GM19238 (cell line): ENCODE data around the gene SAMD11.

Source experiments
- DNase-seq: peaks from one replicate; pipeline ENCODE4 v3.0.0; 2011; ENCODE audit warnings: low spot score; ENCODE audit not compliant: insufficient read length

SAMD11 gene

DNA sequence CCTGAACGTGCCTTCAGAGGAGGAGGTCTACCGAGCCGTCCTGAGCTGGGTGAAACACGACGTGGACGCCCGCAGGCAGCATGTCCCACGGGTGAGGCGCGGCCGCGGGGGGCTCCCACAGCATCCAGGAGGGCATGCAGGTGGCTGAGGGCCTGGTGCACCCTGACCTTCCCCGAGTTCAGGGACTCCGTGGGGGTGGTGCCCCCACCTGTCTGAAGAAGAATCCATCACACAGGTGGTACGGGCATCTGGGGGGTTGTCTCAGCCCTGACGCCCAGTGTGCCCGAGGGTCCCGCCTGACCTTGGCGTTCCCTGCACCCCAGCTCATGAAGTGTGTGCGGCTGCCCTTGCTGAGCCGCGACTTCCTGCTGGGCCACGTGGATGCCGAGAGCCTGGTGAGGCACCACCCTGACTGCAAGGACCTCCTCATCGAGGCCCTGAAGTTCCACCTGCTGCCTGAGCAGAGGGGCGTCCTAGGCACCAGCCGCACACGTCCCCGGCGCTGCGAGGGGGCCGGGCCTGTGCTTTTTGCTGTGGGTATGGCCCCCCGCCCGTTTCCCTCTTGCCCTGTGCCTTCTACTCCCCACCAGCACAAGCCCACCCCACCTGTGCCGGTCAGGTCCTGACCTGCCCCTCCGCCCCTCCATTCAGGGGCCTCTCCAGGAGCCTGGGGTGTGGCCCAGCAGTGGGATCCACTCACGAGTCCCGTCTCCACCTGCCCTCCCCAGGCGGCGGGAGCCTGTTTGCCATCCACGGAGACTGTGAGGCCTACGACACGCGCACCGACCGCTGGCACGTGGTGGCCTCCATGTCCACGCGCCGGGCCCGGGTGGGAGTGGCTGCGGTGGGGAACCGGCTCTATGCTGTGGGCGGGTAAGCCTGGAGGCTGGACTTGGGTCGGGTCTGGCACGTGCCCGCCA lies 38.9 kb downstream of the SAMD11 start:
- no peak for DNase-seq

DNA sequence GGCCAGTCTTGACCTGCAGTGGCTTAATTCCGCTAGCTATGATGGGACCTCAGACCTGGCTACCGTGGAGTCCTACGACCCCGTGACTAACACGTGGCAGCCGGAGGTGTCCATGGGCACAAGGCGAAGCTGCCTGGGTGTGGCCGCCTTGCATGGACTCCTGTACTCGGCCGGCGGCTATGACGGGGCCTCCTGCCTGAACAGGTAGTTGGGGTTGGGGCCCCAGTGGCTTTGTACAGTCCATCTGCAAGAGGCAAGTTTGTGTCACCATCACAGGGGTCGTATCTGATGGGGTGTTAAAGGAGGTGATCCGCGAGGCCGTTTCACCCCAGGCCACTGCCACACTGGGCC lies 39.6 kb downstream of the SAMD11 start:
- DNase-seq, result no peak

DNA sequence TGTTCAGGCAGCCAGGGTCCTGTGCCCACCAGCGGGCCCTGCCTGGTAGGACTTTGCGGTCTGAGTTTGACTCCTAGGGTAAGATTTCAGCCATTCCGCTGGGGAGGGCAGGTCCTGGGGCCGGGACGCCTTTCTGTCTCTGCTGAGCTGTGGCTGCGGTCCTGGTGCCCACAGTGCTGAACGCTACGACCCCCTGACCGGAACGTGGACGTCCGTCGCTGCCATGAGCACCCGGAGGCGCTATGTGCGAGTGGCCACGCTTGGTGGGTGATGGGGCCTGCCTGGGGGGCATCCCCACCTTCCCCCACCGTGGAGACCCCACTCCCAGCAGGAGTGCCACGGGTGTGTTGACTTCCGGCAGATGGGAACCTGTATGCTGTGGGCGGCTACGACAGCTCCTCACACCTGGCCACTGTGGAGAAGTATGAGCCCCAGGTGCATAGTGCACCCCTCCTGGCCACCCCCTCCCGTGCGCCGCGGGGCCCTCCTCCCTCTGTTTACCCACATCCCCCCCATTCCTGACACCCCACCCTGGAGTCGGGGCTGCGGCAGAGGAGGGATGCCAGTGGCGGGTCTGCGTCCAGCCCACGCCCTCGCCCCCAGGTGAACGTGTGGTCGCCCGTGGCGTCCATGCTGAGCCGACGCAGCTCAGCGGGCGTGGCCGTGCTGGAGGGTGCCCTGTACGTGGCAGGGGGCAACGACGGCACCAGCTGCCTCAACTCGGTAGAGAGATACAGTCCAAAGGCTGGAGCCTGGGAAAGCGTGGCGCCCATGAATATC lies 40.2 kb downstream of the SAMD11 start:
- DNase-seq, result no peak

DNA sequence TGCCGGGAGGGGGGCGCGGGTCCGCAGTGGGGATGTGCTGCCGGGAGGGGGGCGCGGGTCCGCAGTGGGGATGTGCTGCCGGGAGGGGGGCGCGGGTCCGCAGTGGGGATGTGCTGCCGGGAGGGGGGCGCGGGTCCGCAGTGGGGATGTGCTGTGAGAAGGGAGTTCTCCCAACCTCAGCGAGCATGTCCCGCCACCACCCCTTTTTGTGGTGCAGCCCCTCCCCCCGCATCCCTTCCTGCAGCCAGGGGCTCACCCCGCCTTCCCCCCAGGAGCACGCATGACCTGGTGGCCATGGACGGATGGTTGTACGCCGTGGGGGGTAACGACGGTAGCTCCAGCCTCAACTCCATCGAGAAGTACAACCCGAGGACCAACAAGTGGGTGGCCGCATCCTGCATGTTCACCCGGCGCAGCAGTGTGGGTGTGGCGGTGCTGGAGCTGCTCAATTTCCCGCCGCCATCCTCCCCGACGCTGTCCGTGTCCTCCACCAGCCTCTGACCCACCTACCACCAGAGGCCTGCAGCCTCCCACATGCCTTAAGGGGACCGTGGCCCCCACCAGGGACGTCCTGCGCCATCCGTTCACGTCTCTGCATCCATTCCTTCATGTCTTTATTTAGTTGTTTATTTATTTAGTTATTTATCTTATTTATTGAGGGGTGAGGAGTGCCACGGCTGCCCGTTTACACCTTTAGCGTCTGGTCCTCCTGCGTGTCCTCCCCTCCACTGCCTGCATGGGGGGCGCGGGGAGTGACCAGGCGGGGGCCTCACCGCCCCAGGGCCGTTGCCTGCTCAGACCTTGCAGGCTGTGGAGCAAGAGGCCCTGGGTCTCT lies 41.2 kb downstream of the SAMD11 start:
- DNase-seq, result no peak

DNA sequence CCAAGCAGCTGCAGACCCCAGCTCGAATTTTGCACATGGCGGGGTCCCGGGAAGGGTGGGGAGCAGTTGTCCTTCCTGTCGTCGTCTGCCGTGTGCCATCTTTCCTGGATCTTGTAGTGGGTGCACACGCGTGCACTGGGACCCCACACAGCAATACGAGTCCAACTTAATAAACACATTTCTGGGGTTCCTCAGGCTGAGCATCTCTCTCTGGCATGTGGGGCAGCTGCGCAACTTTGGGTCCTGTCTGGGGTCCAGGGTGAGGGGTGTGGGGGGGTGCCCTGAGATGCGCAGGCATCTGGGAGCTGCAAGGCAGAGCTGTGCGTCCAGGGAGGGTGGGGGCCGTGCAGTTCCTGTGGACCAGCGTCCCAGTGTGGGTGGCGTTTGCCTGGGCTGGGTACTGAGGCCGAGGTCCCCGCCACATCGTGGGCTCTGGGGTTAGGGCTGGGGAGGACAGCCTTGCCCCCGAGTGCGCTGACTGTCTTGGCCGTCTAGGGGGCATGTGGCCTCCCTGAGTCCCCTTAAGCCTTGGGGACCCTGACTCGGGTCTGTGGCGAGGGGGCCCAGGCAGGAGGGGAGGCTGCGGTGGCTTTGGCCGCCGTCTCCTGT lies 41.9 kb downstream of the SAMD11 start:
- DNase-seq, result no peak

DNA sequence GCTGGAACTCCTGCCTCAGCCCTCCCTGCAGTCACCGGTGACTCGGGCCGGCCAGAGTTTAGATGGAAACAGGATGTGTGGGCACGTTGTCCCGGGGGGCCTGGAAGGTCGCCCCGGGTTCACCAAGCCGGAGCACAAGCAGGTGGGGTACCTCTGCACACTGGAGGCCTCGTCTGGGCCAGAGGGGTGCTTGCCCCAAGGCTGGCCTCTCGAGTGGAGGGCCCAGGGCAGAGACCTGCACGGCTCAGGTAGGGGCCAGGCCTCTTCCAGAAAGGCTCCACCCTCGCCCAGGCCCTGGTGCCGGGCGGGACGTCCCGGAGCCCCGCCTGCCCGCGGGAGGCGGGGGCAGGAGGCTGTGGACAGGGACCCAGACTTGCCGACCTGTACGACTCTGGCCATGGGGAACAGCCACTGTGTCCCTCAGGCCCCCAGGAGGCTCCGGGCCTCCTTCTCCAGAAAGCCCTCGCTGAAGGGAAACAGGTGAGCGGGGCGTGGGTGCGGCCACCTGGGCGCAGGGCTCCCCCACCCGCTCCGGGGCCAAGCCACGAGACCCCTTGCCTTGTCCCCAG lies 42.5 kb downstream of the SAMD11 start, which contains the start of gene PLEKHN1:
PLEKHN1 (plus strand) TSS at position 348 of the 569 bp plus-strand sequence; CDS start at position 398, 50 bp downstream.
- peak; percentile 56 for DNase-seq

DNA sequence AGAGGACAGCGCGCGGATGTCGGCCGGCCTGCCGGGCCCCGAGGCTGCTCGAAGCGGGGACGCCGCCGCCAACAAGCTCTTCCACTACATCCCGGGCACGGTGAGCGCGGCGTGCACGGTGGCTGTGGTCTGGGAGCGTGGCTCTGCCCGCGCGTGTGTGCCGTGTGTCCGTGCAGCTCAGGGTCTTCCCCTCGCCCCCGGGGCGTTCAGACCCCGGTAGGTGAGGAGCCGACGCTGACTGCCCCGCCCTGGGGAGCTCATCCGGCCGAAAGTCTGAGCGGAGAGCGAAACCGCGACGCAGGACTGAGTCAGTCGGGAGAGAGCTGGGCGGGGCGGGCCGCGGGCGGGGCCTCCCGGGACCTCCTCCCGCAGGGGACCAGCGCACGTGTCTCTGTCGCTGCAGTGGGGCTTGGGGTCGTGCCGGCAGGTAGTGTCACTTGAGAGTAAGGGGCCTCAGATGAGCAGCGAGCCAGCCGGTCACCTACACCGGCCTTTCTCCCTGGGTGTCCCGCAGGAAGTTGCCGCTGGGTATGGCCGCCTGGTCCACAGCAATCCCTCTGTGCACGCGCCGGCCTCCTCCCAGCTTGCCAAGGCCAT lies 43.1 kb downstream of the SAMD11 start:
- peak; percentile 96 for DNase-seq

DNA sequence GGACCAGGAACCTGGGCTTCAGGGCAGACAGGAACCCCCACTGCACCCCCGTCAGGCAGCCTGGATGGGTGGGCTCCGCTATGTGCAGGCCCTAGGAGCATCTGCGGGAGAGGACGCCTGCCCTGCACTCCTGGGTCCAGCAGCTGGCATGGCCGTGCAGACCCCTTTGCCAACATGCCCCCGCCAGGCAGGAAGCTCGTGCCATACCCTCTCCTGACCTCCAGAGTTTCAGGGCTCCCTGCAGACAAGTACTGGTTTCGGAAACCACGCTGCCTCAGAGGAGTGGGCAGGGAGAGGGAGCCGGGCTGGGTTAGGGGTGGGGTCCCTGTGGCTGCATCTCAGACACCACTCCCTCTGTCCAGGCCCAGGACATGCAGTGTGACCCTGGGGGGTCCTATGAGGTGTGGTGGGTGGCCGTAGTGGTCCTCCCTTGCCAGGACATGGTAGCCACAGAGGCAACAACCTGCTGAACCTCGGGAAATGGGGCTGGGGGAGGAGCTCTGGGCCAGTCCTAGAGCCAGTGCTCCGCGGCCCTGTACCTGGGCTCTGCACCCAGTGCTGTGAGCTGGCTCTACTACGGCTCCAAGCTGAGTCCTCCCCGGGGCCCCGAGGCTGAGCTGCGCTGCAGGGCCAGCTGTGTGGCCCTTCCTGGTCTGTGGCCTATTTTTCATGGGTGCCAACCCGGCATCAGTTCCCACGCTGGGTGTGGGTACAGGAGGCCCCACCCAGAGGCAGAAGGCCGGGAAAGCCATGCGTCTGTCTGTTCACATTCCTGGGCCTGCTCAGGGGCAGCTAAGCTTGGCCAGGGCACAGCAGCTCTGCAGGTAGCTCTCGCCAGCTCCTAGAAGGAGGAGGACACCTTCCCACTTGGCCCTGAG lies 44.0 kb downstream of the SAMD11 start:
- no peak for DNase-seq

DNA sequence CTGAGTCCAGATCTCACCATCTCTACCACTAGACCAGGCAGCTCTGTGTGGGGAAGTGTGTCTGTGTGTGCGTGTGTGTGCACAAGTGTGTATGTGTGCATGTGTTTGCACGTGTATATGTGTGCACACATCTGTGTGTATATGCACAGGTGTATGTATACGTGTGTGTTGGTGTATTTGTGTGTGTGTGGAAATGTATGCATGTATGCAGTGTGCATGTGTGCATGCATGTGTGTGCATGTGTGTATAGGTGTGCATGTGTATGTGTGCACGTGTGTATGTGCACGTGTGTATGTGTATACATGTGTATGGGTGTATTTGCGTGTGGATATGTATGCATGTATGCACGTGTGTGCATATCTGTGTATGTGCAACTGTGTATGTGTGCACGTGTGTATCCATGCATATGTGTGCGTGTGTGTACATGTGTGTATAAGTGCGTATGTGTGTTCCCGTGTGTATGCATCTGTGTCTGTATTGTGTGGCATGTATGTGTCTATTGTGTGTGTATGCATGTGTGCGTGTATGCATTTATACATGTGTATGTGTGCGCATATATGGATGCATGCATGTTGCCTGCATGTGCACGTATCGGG lies 45.6 kb downstream of the SAMD11 start:
- DNase-seq, result no peak

DNA sequence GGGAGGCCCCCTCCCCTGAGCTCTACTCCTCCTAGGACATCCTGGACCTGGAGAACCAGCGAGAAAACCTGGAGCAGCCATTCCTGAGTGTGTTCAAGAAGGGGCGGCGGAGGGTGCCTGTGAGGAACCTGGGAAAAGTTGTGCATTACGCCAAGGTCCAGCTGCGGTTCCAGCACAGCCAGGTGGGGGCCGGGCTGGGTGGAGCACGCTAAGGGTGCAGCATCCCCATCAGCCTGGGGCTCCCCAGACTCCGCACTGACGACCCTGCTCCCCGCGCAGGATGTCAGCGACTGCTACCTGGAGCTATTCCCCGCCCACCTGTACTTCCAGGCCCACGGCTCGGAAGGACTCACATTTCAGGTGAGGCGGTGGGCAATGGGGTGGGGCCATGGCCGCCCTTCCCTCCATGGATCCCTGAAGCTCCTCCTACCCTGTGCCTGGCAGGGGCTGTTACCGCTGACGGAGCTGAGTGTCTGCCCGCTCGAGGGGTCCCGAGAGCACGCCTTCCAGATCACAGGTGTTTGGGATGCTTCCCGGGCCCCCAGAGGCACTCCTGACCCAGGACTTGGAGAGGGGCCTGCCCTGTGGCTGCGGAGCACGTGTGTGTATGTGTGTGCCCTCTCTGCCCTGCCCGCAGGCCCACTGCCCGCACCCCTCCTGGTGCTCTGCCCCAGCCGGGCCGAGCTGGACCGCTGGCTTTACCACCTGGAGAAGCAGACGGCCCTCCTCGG lies 46.7 kb downstream of the SAMD11 start:
- DNase-seq, result no peak

DNA sequence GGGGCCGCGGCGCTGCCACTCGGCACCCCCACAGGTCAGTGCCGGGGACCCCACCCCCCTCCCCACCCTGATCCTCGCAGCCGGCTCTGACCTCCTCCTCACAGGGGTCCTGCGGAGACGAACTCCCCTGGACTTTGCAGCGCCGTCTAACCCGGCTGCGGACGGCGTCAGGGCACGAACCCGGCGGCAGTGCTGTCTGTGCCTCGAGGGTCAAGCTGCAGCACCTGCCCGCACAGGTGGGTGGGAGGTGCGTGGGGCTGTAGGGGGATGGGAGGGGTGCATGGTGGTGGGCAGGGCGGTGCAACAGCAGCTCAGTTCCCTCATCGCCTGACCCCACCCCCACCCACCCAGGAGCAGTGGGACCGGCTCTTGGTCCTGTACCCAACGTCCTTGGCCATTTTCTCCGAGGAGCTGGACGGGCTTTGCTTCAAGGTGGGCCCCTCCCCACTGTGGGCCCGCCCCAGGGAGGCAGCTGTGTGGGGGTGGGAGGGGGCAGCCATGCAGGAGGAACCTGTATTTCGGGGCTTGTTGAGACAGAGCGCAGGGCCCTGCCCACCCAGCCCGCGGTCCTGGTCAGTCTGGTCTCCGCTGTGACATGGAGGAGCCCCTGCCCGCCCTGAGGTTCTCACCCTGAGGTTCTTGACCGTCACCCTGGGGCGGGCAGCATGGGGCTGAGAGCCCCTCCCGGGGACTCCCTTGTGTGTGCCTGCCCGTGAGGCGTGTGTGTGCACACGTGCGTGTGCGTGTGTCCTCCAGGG lies 47.4 kb downstream of the SAMD11 start:
- no peak for DNase-seq

DNA sequence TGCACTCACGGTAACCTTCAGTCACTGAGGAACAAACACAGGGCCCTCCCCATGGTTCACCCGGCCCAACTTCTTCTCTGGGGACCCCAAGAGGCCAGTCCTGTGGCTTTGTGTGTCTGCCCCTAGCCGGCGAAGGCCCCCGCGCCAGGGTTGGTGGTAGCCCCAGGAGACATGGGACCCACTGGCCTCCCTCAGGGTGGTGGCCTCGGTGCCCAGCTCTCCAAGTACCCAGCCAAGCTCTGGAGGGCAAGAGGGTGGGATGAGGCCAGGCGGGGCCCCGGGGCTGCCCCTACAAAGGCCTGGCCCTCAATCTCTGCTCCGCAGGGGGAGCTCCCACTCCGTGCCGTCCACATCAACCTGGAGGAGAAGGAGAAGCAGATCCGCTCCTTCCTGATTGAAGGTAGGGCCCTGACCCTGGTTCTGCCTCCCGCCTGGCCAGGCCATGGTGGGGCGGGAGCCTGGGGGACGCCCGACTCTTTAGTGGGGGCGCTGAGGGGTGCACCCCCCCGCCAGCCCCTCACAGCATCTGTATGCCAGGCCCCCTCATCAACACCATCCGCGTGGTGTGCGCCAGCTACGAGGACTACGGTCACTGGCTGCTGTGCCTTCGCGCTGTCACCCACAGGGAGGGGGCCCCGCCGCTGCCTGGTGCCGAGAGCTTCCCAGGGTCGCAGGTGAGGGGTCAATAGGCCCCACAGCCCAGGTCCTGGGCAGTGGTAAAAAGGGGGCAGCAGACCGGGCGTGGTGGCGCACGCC lies 48.2 kb downstream of the SAMD11 start:
- DNase-seq, result no peak

DNA sequence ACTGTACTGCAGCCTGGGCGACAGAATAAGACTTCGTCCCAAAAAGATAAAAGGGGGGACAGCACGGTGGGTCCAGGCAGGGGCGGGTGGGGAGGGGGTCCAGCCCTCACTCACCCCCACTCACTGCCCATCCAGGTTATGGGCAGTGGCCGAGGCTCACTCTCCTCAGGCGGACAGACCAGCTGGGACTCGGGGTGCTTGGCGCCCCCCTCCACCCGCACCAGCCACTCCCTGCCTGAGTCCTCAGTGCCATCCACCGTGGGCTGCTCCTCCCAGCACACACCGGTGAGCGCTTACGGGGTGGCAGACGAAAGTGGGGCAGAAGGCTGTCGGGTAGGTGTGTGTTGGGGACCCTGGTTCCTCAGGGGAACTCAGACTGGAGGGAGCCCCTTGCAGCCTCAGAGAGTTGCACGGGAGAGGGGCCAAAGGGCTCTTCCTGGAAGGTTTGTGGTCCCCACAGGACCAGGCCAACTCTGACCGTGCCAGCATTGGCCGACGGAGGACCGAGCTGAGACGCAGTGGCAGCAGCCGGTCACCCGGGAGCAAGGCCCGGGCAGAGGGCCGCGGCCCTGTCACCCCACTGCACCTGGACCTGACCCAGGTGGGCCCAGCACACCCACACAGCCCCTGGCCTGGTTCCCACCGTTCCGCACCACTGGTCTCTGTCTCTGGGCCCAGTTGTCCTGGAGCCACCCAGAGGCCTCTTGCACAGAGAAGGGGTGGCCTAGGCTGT lies 49.2 kb downstream of the SAMD11 start:
- DNase-seq, result no peak

DNA sequence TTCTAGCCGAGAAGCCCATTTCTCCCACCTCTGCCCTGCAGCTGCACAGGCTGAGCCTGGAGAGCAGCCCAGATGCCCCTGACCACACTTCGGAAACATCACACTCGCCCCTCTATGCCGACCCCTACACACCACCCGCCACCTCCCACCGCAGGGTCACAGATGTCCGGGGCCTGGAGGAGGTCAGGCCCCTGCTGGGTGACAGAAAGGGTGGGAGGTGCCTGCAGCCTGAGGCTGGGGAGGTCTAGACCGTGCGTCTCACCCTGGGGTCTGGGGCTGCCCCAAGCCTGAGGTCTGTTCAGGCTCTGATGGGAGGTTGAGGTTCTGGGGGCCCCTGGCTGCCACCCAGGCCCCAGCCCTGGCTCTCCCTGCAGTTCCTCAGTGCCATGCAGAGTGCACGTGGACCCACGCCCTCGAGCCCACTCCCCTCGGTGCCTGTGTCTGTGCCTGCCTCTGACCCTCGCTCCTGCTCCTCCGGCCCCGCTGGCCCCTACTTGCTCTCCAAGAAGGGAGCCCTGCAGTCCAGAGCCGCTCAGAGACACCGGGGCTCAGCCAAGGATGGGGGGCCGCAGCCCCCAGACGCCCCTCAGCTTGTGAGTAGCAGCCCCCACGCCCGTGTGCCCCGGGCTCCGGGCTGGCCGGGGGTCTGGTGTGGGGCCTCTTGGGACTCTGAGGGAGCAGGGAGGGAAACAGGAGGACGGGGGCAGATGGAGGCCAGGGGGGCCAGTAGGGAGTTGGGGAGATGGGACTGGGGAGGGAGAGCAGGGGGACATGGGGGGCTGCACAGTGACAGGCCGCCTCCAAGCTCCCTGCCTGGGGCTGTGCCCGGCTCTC lies 50.0 kb downstream of the SAMD11 start:
- no peak for DNase-seq

DNA sequence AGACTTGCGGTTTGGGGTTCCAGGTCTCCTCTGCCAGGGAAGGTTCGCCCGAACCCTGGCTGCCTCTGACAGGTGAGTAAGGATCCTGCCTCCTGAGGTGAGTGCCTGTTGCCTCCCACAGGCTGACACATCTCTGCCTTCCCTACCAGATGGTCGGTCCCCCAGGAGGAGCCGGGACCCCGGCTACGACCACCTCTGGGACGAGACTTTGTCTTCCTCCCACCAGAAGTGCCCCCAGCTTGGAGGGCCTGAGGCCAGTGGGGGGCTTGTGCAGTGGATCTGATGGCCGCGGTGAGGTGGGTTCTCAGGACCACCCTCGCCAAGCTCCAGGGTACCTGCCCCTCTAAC lies 50.5 kb downstream of the SAMD11 start:
- DNase-seq, result no peak
